Fibroblast of skin of left quadriceps (primary cell): ENCODE data around the gene CDHR3.

ENCODE experiments used
- DNase-seq, 2 experiments: peaks; one replicate each; pipeline ENCODE4 v3.0.0-alpha.2; 2013; ENCODE audit warnings: low read depth in 2 of 2

CDHR3 gene

DNA sequence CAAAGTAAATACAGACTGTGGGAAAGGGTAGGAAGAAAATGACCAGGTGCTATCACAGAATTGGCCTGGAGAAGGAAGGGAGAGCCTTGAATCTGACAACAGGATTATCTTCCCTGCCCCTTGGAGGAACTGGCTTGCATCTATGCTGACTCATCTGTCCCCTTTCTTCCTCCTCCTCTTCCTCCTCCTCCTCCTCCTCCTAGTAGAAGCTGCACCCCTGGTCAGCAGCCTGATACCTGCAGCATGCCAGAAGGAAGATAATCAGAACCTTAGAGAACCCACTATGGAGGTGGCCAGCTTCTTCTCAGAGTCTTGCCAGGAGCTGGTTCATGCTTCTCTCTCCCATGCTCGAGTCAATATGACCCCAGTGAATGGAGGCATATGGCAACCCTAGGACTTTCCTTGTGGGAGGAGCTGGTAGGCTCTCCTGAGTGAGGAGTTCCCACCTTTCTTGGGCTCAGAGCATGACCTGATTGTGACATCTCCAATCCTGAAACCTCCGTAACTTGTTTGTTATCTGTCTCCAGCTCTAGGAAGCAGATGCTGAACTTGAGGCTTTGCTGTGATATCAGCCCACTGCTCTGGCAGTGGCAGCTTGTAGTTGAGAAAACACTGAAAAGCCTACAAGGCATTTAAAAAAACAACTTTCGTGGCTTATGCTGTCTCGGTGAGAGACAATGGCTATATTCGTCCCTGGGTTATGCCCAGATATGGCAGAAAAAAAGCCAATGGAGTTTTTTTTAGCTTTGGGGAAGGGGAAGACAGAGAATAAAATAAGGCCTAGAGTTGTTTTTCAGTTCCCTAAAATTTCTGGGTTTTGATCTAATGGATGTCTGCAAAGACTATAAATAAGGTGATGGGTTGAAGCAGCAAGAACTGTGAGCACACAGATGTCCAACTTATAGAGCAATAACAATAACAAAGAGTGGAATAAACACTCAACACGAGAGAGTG, 60.6 kb downstream of the CDHR3 start:
- DNase-seq = no peak

GRCh38 chr7:106026101-106026500, 63.0 kb downstream of the CDHR3 start:
- DNase-seq = no peak

GRCh38 chr7:106029451-106029850, 66.4 kb downstream of the CDHR3 start:
- no peak for DNase-seq

- no peak for DNase-seq
Measured at GRCh38 chr7:106029941-106030340, 66.9 kb downstream of the CDHR3 start.

DNA sequence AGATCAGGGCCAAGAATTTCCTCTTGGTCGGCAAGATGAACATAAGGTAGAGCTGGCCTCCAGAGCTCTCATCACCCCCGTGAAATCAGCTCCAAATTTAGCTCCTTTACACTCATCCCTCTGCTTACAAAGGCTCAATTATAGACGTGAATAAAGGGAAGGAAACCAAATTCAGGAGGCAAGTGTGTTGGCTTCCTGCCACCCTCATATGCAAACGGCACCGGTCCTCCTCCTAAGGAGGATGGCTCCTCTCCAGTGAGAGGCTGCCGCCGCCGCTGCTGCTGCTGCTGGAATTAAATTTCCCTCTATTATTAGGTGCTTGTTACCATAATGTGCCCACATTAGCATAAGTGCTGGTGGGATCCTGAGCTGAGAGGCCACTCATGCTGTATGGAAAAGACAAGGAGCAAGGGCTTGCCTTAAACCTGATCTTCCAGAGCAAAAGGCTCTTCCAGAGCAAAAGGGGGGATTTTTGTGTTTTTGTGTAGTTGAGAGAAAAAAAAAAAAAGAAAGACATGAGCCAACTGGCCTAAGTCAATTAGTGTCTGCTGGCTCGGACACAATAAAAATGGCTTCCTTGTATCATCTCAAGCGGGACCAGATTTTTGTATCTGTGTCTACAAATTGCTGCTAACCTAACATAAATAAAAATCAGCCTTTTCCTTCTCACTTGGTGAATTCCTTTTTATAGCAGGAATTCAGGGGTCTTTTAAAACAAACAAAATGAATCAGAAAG, 68.4 kb downstream of the CDHR3 start:
- no peak for DNase-seq

GRCh38 chr7:106032295-106032694, 69.2 kb downstream of the CDHR3 start:
- DNase-seq = no peak

- DNase-seq = no peak
Measured at GRCh38 chr7:106033735-106034134, 70.7 kb downstream of the CDHR3 start.

- no peak for DNase-seq
Measured at GRCh38 chr7:106034383-106034782, 71.3 kb downstream of the CDHR3 start.

- no peak for DNase-seq
Measured at GRCh38 chr7:106035568-106035967, 72.5 kb downstream of the CDHR3 start.

DNA sequence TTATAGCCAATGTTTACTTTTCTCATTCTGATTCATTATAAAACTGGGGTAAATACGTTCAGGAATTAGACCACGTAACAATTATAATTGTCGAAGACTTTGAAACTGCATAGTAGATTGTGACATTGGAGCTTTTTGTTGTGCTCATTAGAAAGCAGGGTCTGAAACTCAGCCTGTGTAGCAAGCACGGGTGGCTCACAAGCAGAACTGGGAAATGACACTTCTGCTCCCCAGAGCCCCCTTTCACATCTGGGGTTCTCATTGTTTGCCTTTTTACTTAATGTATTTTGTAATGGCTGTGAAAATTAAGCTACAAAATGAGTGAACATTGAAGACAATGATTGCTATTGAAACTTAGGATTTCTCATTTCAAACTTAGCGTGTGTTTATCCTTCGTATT, 72.9 kb downstream of the CDHR3 start:
- no peak for DNase-seq

- no peak for DNase-seq
Measured at GRCh38 chr7:106037489-106038176, 74.6 kb downstream of the CDHR3 start.

GRCh38 chr7:106038289-106038688, 75.2 kb downstream of the CDHR3 start:
- DNase-seq = no peak

DNA sequence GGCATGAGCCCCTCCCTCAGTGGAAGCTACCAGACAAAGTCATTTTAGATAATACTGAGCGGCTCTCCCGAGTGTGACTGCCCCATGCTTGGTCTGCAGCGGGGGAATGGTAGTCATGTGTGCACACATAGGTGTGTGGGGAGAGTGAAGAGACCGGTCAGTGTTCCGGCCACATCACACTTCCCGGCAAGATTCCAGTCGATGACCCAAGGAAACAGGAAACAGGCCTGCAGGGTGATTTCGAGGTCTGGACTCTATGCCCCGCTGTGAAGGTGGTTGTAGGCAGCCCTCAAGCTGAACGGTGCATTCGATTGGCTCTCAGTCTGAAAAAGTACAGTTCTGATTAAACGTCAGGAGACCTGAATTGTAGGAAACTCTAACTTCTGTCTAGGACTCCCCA, 75.9 kb downstream of the CDHR3 start:
- DNase-seq = no peak

GRCh38 chr7:106039486-106040060, 76.5 kb downstream of the CDHR3 start:
- DNase-seq = peak; percentile 85 to 87

GRCh38 chr7:106041140-106041717, 78.2 kb downstream of the CDHR3 start:
- DNase-seq = no peak

DNA sequence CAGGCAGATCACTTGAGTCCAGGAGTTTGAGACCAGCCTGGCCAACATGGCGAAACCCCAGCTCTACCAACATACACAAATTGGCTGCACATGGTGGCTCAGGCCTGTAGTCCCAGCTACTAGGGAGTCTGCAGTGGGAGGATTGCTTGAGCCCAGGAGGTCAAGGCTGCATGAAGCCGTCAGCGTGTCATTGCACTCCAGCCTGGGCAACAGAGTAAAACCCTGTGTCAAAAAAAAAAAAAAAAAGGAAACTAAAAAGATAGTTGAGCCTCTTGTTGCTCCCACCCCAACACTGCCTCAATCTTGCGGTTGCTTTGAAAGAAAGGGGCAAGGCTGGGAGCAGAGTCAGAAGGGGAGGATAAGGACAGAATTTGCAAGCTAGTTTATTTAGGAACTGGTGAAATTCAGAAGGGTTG, 79.1 kb downstream of the CDHR3 start:
- no peak for DNase-seq

DNA sequence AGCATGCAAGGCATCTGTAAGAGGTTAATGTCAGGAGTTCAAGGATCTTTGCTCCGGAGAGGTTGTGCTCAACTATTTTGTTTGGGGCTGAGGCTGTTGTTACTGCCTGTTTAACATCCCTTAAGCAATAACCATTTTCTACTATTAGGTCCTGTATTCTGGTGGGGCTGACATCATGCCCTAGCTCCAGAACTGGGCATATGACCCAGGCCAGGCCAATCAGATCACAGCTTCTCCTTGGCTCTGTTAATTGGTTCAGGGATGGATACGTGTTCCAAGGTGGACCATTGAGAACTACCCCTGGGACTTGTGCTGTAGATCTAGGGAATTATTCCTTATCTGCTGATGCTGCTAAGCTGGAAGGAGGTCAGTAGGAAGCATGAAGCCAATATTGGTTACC, 82.1 kb downstream of the CDHR3 start:
- DNase-seq = no peak

DNA sequence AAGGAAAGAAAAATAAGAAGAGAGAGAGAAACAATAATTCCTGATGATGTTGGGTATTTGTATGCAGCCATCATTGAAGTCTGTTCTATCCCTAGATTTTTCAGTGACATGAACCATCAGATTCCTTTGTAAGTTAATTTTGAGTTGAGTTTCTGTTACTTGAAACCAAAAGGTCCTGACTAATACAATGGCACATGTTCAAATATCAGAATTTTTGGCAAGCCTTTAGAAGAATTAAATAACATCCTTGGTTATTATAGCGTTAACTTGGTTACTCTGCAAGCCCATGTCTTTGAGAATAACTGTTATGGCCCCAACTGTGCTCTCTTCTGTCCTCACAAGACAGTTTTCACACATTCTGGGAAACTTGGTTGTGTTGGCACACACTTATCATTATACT, 82.5 kb downstream of the CDHR3 start:
- DNase-seq = peak; percentile 47 to 52

DNA sequence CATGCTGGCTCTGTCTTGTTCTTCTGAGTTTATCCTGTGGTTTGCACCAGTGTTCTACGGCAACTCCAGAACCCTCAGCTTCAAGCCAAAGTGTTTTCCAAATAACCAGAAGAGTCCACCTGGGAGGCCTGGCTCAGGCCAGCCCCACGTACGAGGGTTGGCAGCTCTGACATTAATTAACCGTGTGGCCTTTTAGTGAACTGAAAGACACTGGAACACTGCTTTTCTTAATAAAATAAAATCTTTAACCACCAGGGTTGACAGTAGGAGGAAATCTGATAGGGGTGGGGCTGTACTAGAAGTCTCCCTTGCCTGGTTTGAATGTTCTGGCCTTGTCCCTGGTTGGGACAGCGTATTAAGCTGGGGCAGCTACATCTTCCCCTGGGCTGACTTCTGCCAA, 84.1 kb downstream of the CDHR3 start:
- no peak for DNase-seq

- no peak for DNase-seq
Measured at GRCh38 chr7:106047818-106048705, 85.0 kb downstream of the CDHR3 start.

GRCh38 chr7:106048706-106049020, 85.6 kb downstream of the CDHR3 start:
- no peak for DNase-seq
